ENCODE measurements around the gene COL6A2. TPM values are rescaled to one million over a fixed set of nuclear protein-coding genes. Genes with fewer than 3 reads are reported as not detected.

COL6A2 gene
- total and polyA plus RNA-seq, 10 of the 15 experiments (the other 5 are each of a cell fraction or from before 2014, with no cell fraction given), result 0.16 to 1.3 (median 0.34) TPM; not detected in 7

- Histone ChIP-seq H3K27ac (ENCODE audit: control insufficient read depth, insufficient read depth) (no peak overlapping the region), H3K27me3 (replicated peaks in 1 of 2; ENCODE audit: control insufficient read depth in 2 of 2, insufficient read depth in 2 of 2, low read length in 1 of 2) (no peaks in the 10 kb centered on the region), H4K20me1 (ENCODE audit: control insufficient read depth, insufficient read depth) (no peaks in the 10 kb centered on the region), H3K4me1 (ENCODE audit: control insufficient read depth, insufficient read depth, low read length) (no peaks in the 10 kb centered on the region), H3K4me2 (ENCODE audit: control insufficient read depth, insufficient read depth) (no peak overlapping the region), H3K9ac (ENCODE audit: control insufficient read depth, insufficient read depth, low read length) (no peak overlapping the region), H3K4me3 (no peak overlapping the region), H3K36me3 (ENCODE audit: control insufficient read depth in 2 of 2, insufficient read depth in 2 of 2, low read length in 1 of 2) (no peaks in the 10 kb centered on the region), H3K79me2 (ENCODE audit: control insufficient read depth, insufficient read depth, low read length) (no peaks in the 10 kb centered on the region), H2AFZ (ENCODE audit: control insufficient read depth, low read depth, low read length) (no peak overlapping the region), H3K9me3 (replicated peaks; ENCODE audit: control insufficient read depth, insufficient read depth, low read length) (no peaks in the 10 kb centered on the region; the same call in 2 of the 3 replicates)
- intact Hi-C loops (cut with micrococcal nuclease; ENCODE audit: unreplicated experiment), result no loop called here
- BruUV-seq (replicated peaks), result no TSS peak
- CTCF ChIA-PET, result no interaction called here
- in situ Hi-C loops (cut with MboI), result no loop called here
- FAIRE-seq (no peak), DNase-seq (ENCODE audit: low read depth, low spot score) (no peak), ATAC-seq (no peak)
- RAD21 ChIA-PET (ENCODE audit: unreplicated experiment), result no interaction called here
- POLR2A ChIA-PET, result no interaction called here
- no peak for TF ChIP-seq MTA2 (IDR thresholded peaks at IDR 0.05; ENCODE audit: low read depth)
- TF ChIP-seq CHD2 (IDR thresholded peaks at IDR 0.05; ENCODE audit: borderline replicate concordance, low read depth, low read length), result no peak
- no peak for TF ChIP-seq HSF1 (IDR thresholded peaks at IDR 0.05; ENCODE audit: low read depth, low read length)
- TF ChIP-seq YY1 (IDR thresholded peaks at IDR 0.05; ENCODE audit: low read depth, low read length), result no peak
- no peak for TF ChIP-seq STAT3 (IDR thresholded peaks at IDR 0.05; ENCODE audit: low read depth, low read length)
- TF ChIP-seq ELK1 (IDR thresholded peaks at IDR 0.05; ENCODE audit: low read depth, low read length), result no peak
- no peak for TF ChIP-seq BCLAF1 (IDR thresholded peaks at IDR 0.05)
- TF ChIP-seq TCF3 (IDR thresholded peaks at IDR 0.05; ENCODE audit: borderline replicate concordance, insufficient read depth, low read depth, low read length), result no peak
- no peak for TF ChIP-seq MEF2B (IDR thresholded peaks at IDR 0.05; ENCODE audit: partially characterized antibody, poor library complexity, severe bottlenecking)
- WGBS (ENCODE audit: insufficient coverage, insufficient replicate concordance, low lambda C conversion rate, missing lambda C conversion rate), result 43% methylated on average over 4 of the region's 4 CpGs
- SMC1A ChIA-PET (ENCODE audit: uncharacterized antibody, unreplicated experiment), result no interaction called here
These were observed 3.0 kb downstream of the COL6A2 start for GRCh38 chr21:46100906-46101305.
